Measurements from ENCODE around the gene MAP4K1.

MAP4K1 gene

GRCh38 chr19:38543807-38544568 is 73.8 kb downstream of the MAP4K1 start (continued):
- TF ChIP-seq ZNF670 (tag by site-specific recombination; IDR thresholded peaks at IDR 0.05; ENCODE audit: low read depth) (no peak), ZNF24 (tag by site-specific recombination; IDR thresholded peaks at IDR 0.05) (peak; percentile 95), ZNF48 (tag by site-specific recombination; IDR thresholded peaks at IDR 0.05) (no peak), SCRT1 (tag by site-specific recombination; IDR thresholded peaks at IDR 0.05; ENCODE audit: borderline replicate concordance) (peak; percentile 68; the same call in 1 of the 2 replicates), ZNF837 (tag by site-specific recombination; IDR thresholded peaks at IDR 0.05) (no peak), ZNF426 (tag by site-specific recombination; IDR thresholded peaks at IDR 0.05) (no peak), ZNF585B (tag by site-specific recombination; IDR thresholded peaks at IDR 0.05) (peak; percentile 78), ZNF600 (tag by site-specific recombination; IDR thresholded peaks at IDR 0.05) (peak; percentile 93), ZNF292 (tag by site-specific recombination; IDR thresholded peaks at IDR 0.05; ENCODE audit: borderline replicate concordance, low read depth) (no peak), ZNF366 (tag by site-specific recombination; conservative IDR thresholded peaks at IDR 0.05) (peak; percentile 84), GLI2 (tag by site-specific recombination; IDR thresholded peaks at IDR 0.05; ENCODE audit: borderline replicate concordance, low read depth) (no peak), ZNF791 (tag by site-specific recombination; IDR thresholded peaks at IDR 0.05) (no peak), ZNF274 (IDR thresholded peaks at IDR 0.05; ENCODE audit: low read length) (no peak), ZNF274 (tag by site-specific recombination; IDR thresholded peaks at IDR 0.05; ENCODE audit: borderline replicate concordance) (no peak), ZBTB48 (tag by site-specific recombination; IDR thresholded peaks at IDR 0.05) (peak; percentile 86), MZF1 (tag by site-specific recombination; IDR thresholded peaks at IDR 0.05; ENCODE audit: borderline replicate concordance) (peak; percentile 82; the same call in 1 of the 2 replicates), TRIM28 (IDR thresholded peaks at IDR 0.05; ENCODE audit: borderline replicate concordance, low read length) (no peak; the same call in 1 of the 2 replicates), OSR2 (tag by site-specific recombination; IDR thresholded peaks at IDR 0.05) (peak; percentile 5), SALL2 (tag by site-specific recombination; IDR thresholded peaks at IDR 0.05; ENCODE audit: borderline replicate concordance) (no peak), ZNF155 (tag by site-specific recombination; IDR thresholded peaks at IDR 0.05) (peak; percentile 94; the same call in 1 of the 2 replicates), ZNF645 (tag by site-specific recombination; IDR thresholded peaks at IDR 0.05) (no peak), ZNF548 (tag by site-specific recombination; IDR thresholded peaks at IDR 0.05) (peak; percentile 69), ZNF16 (tag by site-specific recombination; IDR thresholded peaks at IDR 0.05; ENCODE audit: low read depth) (no peak), ZNF223 (tag by site-specific recombination; IDR thresholded peaks at IDR 0.05) (0 out of 2 replicates have a peak, but pooled peaks have one; percentile 37), PRDM1 (tag by site-specific recombination; IDR thresholded peaks at IDR 0.05) (peak; percentile 20; the same call in 1 of the 2 replicates), ZNF2 (tag by site-specific recombination; IDR thresholded peaks at IDR 0.05) (peak; percentile 94), ZNF121 (tag by site-specific recombination; IDR thresholded peaks at IDR 0.05) (peak; percentile 96)
- TF ChIP-seq, protein P1, sequence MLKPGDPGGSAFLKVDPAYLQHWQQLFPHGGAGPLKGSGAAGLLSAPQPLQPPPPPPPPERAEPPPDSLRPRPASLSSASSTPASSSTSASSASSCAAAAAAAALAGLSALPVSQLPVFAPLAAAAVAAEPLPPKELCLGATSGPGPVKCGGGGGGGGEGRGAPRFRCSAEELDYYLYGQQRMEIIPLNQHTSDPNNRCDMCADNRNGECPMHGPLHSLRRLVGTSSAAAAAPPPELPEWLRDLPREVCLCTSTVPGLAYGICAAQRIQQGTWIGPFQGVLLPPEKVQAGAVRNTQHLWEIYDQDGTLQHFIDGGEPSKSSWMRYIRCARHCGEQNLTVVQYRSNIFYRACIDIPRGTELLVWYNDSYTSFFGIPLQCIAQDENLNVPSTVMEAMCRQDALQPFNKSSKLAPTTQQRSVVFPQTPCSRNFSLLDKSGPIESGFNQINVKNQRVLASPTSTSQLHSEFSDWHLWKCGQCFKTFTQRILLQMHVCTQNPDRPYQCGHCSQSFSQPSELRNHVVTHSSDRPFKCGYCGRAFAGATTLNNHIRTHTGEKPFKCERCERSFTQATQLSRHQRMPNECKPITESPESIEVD (tag by site-specific recombination; IDR thresholded peaks at IDR 0.05), result no peak
- TF ChIP-seq, protein P2, sequence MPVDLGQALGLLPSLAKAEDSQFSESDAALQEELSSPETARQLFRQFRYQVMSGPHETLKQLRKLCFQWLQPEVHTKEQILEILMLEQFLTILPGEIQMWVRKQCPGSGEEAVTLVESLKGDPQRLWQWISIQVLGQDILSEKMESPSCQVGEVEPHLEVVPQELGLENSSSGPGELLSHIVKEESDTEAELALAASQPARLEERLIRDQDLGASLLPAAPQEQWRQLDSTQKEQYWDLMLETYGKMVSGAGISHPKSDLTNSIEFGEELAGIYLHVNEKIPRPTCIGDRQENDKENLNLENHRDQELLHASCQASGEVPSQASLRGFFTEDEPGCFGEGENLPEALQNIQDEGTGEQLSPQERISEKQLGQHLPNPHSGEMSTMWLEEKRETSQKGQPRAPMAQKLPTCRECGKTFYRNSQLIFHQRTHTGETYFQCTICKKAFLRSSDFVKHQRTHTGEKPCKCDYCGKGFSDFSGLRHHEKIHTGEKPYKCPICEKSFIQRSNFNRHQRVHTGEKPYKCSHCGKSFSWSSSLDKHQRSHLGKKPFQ (tag by site-specific recombination; IDR thresholded peaks at IDR 0.05), result 0 out of 2 replicates have a peak, but pooled peaks have one; percentile 20
- TF ChIP-seq, protein P3, sequence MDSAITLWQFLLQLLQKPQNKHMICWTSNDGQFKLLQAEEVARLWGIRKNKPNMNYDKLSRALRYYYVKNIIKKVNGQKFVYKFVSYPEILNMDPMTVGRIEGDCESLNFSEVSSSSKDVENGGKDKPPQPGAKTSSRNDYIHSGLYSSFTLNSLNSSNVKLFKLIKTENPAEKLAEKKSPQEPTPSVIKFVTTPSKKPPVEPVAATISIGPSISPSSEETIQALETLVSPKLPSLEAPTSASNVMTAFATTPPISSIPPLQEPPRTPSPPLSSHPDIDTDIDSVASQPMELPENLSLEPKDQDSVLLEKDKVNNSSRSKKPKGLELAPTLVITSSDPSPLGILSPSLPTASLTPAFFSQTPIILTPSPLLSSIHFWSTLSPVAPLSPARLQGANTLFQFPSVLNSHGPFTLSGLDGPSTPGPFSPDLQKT (IDR thresholded peaks at IDR 0.05; ENCODE audit: borderline replicate concordance, low read depth, low read length), result no peak
- TF ChIP-seq, protein P4, sequence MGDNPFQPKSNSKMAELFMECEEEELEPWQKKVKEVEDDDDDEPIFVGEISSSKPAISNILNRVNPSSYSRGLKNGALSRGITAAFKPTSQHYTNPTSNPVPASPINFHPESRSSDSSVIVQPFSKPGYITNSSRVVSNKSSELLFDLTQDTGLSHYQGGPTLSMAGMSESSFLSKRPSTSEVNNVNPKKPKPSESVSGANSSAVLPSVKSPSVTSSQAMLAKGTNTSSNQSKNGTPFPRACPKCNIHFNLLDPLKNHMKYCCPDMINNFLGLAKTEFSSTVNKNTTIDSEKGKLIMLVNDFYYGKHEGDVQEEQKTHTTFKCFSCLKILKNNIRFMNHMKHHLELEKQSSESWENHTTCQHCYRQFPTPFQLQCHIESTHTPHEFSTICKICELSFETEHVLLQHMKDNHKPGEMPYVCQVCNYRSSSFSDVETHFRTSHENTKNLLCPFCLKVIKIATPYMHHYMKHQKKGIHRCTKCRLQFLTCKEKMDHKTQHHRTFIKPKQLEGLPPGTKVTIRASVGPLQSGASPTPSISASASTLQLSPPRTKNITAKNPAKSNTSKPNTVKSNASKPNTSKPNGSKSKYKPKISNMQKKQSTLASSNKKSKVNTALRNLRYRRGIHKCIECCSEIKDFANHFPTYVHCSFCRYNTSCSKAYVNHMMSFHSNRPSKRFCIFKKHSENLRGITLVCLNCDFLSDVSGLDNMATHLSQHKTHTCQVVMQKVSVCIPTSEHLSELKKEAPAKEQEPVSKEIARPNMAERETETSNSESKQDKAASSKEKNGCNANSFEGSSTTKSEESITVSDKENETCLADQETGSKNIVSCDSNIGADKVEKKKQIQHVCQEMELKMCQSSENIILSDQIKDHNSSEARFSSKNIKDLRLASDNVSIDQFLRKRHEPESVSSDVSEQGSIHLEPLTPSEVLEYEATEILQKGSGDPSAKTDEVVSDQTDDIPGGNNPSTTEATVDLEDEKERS (tag by site-specific recombination; IDR thresholded peaks at IDR 0.05), result peak; percentile 100
